ENCODE measurements around the gene RRP7A. TPM values are rescaled to one million over a fixed set of nuclear protein-coding genes. Genes with fewer than 3 reads are reported as not detected.
"Not testable (repeated sequence)": the region's sequence is repeated elsewhere in the genome, so short reads cannot be mapped to it uniquely, and the experiment has no call there.

RRP7A gene
- total and polyA plus RNA-seq, 2 donors (not counting 1 experiment from before 2014, with no cell fraction given) = 18.3 to 98.5 TPM

- WGBS (ENCODE audit: insufficient coverage) = 33% methylated on average over 26 of the region's 26 CpGs
- Histone ChIP-seq H3K4me2 (replicated peaks; ENCODE audit: low read depth, low read length, poor library complexity, severe bottlenecking) (peak overlapping the region; percentile 88), H2AFZ (ENCODE audit: insufficient read depth, low read depth, low read length, poor library complexity, severe bottlenecking) (peak overlapping the region; percentile 78), H3K4me3 (ENCODE audit: control extremely low read depth in 1 of 5, extremely low read depth in 1 of 5, insufficient read depth in 1 of 5, low read depth in 2 of 5, low read length in 4 of 5) (peak overlapping the region in 4 of 5 experiments; percentile 41 to 60 (median 50)), H3K36me3 (replicated peaks in 1 of 2; ENCODE audit: control extremely low read depth in 1 of 2, control insufficient read depth in 1 of 2, extremely low read depth in 1 of 2, insufficient read depth in 2 of 2, low read length in 1 of 2) (no peaks in the 10 kb centered on the region), H3K27ac (ENCODE audit: low read length in 2 of 2) (no peak overlapping the region), H3K27me3 (replicated peaks in 1 of 4; ENCODE audit: control extremely low read depth in 1 of 4, control insufficient read depth in 3 of 4, insufficient read depth in 4 of 4, low read length in 3 of 4) (no peaks in the 10 kb centered on the region), H3K9me3 (ENCODE audit: control extremely low read depth in 1 of 3, control insufficient read depth in 2 of 3, insufficient read depth in 1 of 3, low read length in 2 of 3) (no peaks in the 10 kb centered on the region), H4K20me1 (ENCODE audit: control insufficient read depth, insufficient read depth, low read length, poor library complexity, severe bottlenecking) (no peaks in the 10 kb centered on the region), H3K79me2 (ENCODE audit: control insufficient read depth, insufficient read depth, low read length) (no peaks in the 10 kb centered on the region), H3K9ac (ENCODE audit: low read length) (peak overlapping the region; percentile 61), H3K4me1 (ENCODE audit: control insufficient read depth in 2 of 2, insufficient read depth in 2 of 2, low read length in 2 of 2) (peaks cover 8 to 9% of the 10 kb centered on the region in 2 donors)
- Mint-ChIP-seq H3K4me1 (peaks cover 10% of the 10 kb centered on the region), H3K9me3 (ENCODE audit: insufficient read depth) (no peaks in the 10 kb centered on the region), H3K27me3 (no peaks in the 10 kb centered on the region), H3K27ac (no peak overlapping the region), H3K4me3 (peak overlapping the region; percentile 83)
- ATAC-seq (ENCODE audit: low read depth) (no peak), DNase-seq (no peak)
- ChIA-PET CTCF (no interaction called here), POLR2A (no interaction called here)
- no peak for TF ChIP-seq EZH2 (IDR thresholded peaks at IDR 0.05; ENCODE audit: borderline replicate concordance, insufficient read depth, low read depth, low read length, poor library complexity, severe bottlenecking)
- TF ChIP-seq CTCF (IDR thresholded peaks at IDR 0.05) = no peak
- intact Hi-C loops (cut with micrococcal nuclease) = loop anchor here (5.0 kb wide), 2 partner anchors 51 to 409 kb away; partner anchors contain the start of genes NDUFA6 and SERHL2
Measured at GRCh38 chr22:42500836-42501179, 18.8 kb downstream of the RRP7A start.

GRCh38 chr22:42500161-42500835, 19.3 kb downstream of the RRP7A start:
- Mint-ChIP-seq H3K4me1 (peaks cover 15% of the 10 kb centered on the region), H3K9me3 (ENCODE audit: insufficient read depth) (no peaks in the 10 kb centered on the region), H3K4me3 (peak overlapping the region; percentile 83), H3K27ac (peak overlapping the region; percentile 37), H3K27me3 (no peaks in the 10 kb centered on the region)
- Histone ChIP-seq H3K27me3 (replicated peaks in 1 of 4; ENCODE audit: control extremely low read depth in 1 of 4, control insufficient read depth in 3 of 4, insufficient read depth in 4 of 4, low read length in 3 of 4) (no peaks in the 10 kb centered on the region), H3K27ac (ENCODE audit: low read length in 2 of 2) (no peak overlapping the region), H3K4me3 (ENCODE audit: control extremely low read depth in 1 of 5, extremely low read depth in 1 of 5, insufficient read depth in 1 of 5, low read depth in 2 of 5, low read length in 4 of 5) (peak overlapping the region in 4 of 5 experiments; percentile 41 to 60 (median 50)), H3K9ac (ENCODE audit: low read length) (peak overlapping the region; percentile 61), H3K9me3 (ENCODE audit: control extremely low read depth in 1 of 3, control insufficient read depth in 2 of 3, insufficient read depth in 1 of 3, low read length in 2 of 3) (no peaks in the 10 kb centered on the region), H3K4me1 (ENCODE audit: control insufficient read depth in 2 of 2, insufficient read depth in 2 of 2, low read length in 2 of 2) (peaks cover 12 to 14% of the 10 kb centered on the region in 2 donors), H3K36me3 (replicated peaks in 1 of 2; ENCODE audit: control extremely low read depth in 1 of 2, control insufficient read depth in 1 of 2, extremely low read depth in 1 of 2, insufficient read depth in 2 of 2, low read length in 1 of 2) (no peaks in the 10 kb centered on the region), H4K20me1 (ENCODE audit: control insufficient read depth, insufficient read depth, low read length, poor library complexity, severe bottlenecking) (no peaks in the 10 kb centered on the region), H3K79me2 (ENCODE audit: control insufficient read depth, insufficient read depth, low read length) (no peaks in the 10 kb centered on the region), H3K4me2 (replicated peaks; ENCODE audit: low read depth, low read length, poor library complexity, severe bottlenecking) (peak overlapping the region; percentile 88), H2AFZ (ENCODE audit: insufficient read depth, low read depth, low read length, poor library complexity, severe bottlenecking) (peak overlapping the region; percentile 78)
- CTCF ChIA-PET = no interaction called here
- intact Hi-C loops (cut with micrococcal nuclease) = loop anchor here (5.0 kb wide), 2 partner anchors 52 to 408 kb away; partner anchors contain the start of genes NDUFA6 and SERHL2
- 7% methylated on average over 35 of the region's 56 CpGs for WGBS (ENCODE audit: insufficient coverage)
- ATAC-seq (ENCODE audit: low read depth) (peak; percentile 89), DNase-seq (peak; percentile 91)
- TF ChIP-seq EZH2 (IDR thresholded peaks at IDR 0.05; ENCODE audit: borderline replicate concordance, insufficient read depth, low read depth, low read length, poor library complexity, severe bottlenecking) (no peak), CTCF (IDR thresholded peaks at IDR 0.05) (no peak)
- POLR2A ChIA-PET = no interaction called here

GRCh38 chr22:42499773-42500160, 19.8 kb downstream of the RRP7A start:
- peak overlapping the region in 3 of 5 experiments; percentile 40 to 52 (median 44) for H3K4me3 ChIP-seq (ENCODE audit: control extremely low read depth in 1 of 5, extremely low read depth in 1 of 5, insufficient read depth in 1 of 5, low read depth in 2 of 5, low read length in 4 of 5)
- H3K9me3 ChIP-seq (ENCODE audit: control extremely low read depth in 1 of 3, control insufficient read depth in 2 of 3, insufficient read depth in 1 of 3, low read length in 2 of 3); H3K9me3 Mint-ChIP-seq (ENCODE audit: insufficient read depth); CTCF ChIA-PET; H3K27me3 ChIP-seq (replicated peaks in 1 of 4; ENCODE audit: control extremely low read depth in 1 of 4, control insufficient read depth in 3 of 4, insufficient read depth in 4 of 4, low read length in 3 of 4); H3K27ac ChIP-seq (ENCODE audit: low read length in 2 of 2); H3K27ac Mint-ChIP-seq; H4K20me1 ChIP-seq (ENCODE audit: control insufficient read depth, insufficient read depth, low read length, poor library complexity, severe bottlenecking); ATAC-seq (ENCODE audit: low read depth); DNase-seq; H3K36me3 ChIP-seq (replicated peaks in 1 of 2; ENCODE audit: control extremely low read depth in 1 of 2, control insufficient read depth in 1 of 2, extremely low read depth in 1 of 2, insufficient read depth in 2 of 2, low read length in 1 of 2); H3K79me2 ChIP-seq (ENCODE audit: control insufficient read depth, insufficient read depth, low read length); POLR2A ChIA-PET; H3K27me3 Mint-ChIP-seq: not testable (repeated sequence)
- Mint-ChIP-seq H3K4me3 (peak overlapping the region; percentile 77), H3K4me1 (peaks cover 18% of the 10 kb centered on the region)
- H3K9ac ChIP-seq (ENCODE audit: low read length) = peak overlapping the region; percentile 47
- intact Hi-C loops (cut with micrococcal nuclease) = loop anchor here (5.0 kb wide), 2 partner anchors 53 to 407 kb away; partner anchors contain the start of genes NDUFA6 and SERHL2
- H3K4me1 ChIP-seq (ENCODE audit: control insufficient read depth in 2 of 2, insufficient read depth in 2 of 2, low read length in 2 of 2) = peaks cover 16 to 19% of the 10 kb centered on the region in 2 donors
- peak overlapping the region; percentile 46 for H2AFZ ChIP-seq (ENCODE audit: insufficient read depth, low read depth, low read length, poor library complexity, severe bottlenecking)
- peak overlapping the region; percentile 88 for H3K4me2 ChIP-seq (replicated peaks; ENCODE audit: low read depth, low read length, poor library complexity, severe bottlenecking)
- 66% methylated on average over 15 of the region's 15 CpGs for WGBS (ENCODE audit: insufficient coverage)

Measured in B cell (primary cell).